ENCODE data around the gene BCAS3. TPM values are rescaled to one million over a fixed set of nuclear protein-coding genes. Genes with fewer than 3 reads are reported as not detected.

The BCAS3 gene
- total RNA-seq, 2 experiments from 2014 or later: 13.4 to 14.5 TPM

DNA sequence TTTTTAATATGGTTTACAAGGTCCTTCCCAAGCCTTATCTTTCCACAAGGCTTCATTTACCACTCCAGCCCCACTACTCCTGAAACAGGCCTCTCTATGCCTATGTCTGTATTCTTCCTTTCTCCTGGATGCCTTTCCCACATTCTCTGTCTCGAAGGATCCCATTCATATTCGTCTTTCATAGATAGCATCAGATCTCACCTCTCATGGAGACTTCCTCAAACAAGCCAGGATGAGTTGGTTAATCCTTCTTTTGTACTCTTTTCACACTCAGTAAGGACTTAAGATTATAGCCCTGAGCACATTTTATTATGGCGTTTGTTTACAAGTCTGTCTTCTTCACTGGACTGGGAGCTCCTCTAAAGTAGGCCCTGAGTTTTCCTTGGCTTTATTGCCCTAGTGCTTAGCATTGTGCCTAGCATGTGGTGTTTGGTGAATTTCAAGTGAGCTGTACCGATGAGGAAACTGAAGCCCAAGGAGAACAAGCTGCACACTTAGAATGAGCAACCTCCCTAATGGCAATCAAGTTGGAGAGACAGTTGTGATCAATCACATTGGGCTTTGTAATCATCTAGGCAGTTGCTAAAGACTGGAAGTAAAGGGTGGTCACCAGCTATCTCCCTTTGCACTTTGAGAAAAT, 764.6 kb downstream of the BCAS3 start:
- H3K4me3 ChIP-seq (ENCODE audit: low read depth, low read length, poor library complexity, severe bottlenecking): no peak overlapping the region
- H3K4me2 ChIP-seq (ENCODE audit: low read length): no peak overlapping the region
- H2AFZ ChIP-seq (ENCODE audit: low read length): no peak overlapping the region
- H3K36me3 ChIP-seq (ENCODE audit: insufficient read depth, low read length): no peaks in the 10 kb centered on the region
- ChIA-PET POLR2A (interaction anchor here (0.5 kb wide), 1 partner anchor 700 kb away, joined by 4 read pairs; no protein-coding TSS in a partner anchor), CTCF (ENCODE audit: unreplicated experiment) (no interaction called here)
- no peaks in the 10 kb centered on the region for H3K9me3 ChIP-seq (ENCODE audit: low read length)
- no peaks in the 10 kb centered on the region for H3K9me2 ChIP-seq (ENCODE audit: insufficient read depth, low read length)
- H4K20me1 ChIP-seq (ENCODE audit: insufficient read depth, low read length): no peaks in the 10 kb centered on the region
- no peak for DNase-seq (ENCODE audit: low spot score)
- no TSS peak for BruUV-seq (replicated peaks)
- no peaks in the 10 kb centered on the region for H3K4me1 ChIP-seq (ENCODE audit: insufficient read depth, low read length, poor library complexity, severe bottlenecking)
- intact Hi-C loops (cut with micrococcal nuclease; ENCODE audit: unreplicated experiment): no loop called here
- no peak overlapping the region for H3K27ac ChIP-seq (ENCODE audit: low read depth, low read length, poor library complexity, severe bottlenecking)
- no peak for TF ChIP-seq EZH2phosphoT487 (IDR thresholded peaks at IDR 0.05; ENCODE audit: borderline replicate concordance, low read depth, low read length)
- TF ChIP-seq, protein P1, sequence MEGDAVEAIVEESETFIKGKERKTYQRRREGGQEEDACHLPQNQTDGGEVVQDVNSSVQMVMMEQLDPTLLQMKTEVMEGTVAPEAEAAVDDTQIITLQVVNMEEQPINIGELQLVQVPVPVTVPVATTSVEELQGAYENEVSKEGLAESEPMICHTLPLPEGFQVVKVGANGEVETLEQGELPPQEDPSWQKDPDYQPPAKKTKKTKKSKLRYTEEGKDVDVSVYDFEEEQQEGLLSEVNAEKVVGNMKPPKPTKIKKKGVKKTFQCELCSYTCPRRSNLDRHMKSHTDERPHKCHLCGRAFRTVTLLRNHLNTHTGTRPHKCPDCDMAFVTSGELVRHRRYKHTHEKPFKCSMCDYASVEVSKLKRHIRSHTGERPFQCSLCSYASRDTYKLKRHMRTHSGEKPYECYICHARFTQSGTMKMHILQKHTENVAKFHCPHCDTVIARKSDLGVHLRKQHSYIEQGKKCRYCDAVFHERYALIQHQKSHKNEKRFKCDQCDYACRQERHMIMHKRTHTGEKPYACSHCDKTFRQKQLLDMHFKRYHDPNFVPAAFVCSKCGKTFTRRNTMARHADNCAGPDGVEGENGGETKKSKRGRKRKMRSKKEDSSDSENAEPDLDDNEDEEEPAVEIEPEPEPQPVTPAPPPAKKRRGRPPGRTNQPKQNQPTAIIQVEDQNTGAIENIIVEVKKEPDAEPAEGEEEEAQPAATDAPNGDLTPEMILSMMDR (conservative IDR thresholded peaks at IDR 0.05; ENCODE audit: low read length): no peak
- H3K79me2 ChIP-seq (ENCODE audit: insufficient read depth, low read depth, low read length): no peaks in the 10 kb centered on the region

Small RNA genes within 50 kb of the gene (small RNA-seq; reads per million reads assigned to genes)
- gene RF00019 (not detected), gene RN7SL448P (not detected), gene RN7SL606P (not detected), gene RNU6-623P (not detected)

Other genes starting within 250 kb of the BCAS3 start
- gene APPBP2, start 151.6 kb upstream of the BCAS3 start, total RNA-seq (2014; rRNA removed; shearing (Covaris generic)): 8.1 and 11.8 TPM in 2 replicates
- 23.2 and 28.1 TPM in 2 replicates for gene APPBP2, start 151.6 kb upstream of the BCAS3 start, total RNA-seq (2022)
- 9.1 and 14.2 TPM in 2 replicates for gene PPM1D, start 77.7 kb upstream of the BCAS3 start, total RNA-seq (2014; rRNA removed; shearing (Covaris generic))
- gene PPM1D, start 77.7 kb upstream of the BCAS3 start, total RNA-seq (2022): 16.4 and 16.5 TPM in 2 replicates